Measurements from ENCODE around the gene ACKR3.

The ACKR3 gene

DNA sequence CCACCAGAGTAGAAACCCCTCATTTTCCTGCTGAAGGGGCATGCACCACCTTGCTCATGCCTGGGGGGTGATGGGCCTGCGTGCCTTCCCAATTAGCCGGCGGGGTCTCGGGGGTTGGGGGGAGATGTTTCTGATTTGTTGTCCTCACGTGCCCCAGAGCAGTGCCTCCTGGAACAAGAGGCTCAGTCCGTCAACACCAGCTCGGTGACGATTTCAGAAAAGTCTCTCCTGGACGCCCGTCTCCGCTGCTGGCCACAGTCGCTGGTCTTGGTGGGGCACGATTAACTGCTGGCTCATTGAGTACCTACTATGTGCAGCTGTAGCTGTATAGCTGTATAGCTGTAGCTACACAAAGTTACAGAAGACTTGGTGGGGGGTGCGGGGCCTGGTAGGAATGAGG lies 4.4 kb downstream of the ACKR3 start:
- no peak overlapping the region for H3K4me3 ChIP-seq (ENCODE audit: low read length, poor library complexity, severe bottlenecking)
- H3K79me2 ChIP-seq (ENCODE audit: insufficient read depth, low read length) = peaks cover 6% of the 10 kb centered on the region; the same call in 1 of the 2 replicates
- no peaks in the 10 kb centered on the region for H3K27me3 ChIP-seq (ENCODE audit: insufficient read depth, low read length, poor library complexity, severe bottlenecking)
- H4K20me1 ChIP-seq (ENCODE audit: insufficient read depth, low read length, poor library complexity, severe bottlenecking) = no peaks in the 10 kb centered on the region
- no peaks in the 10 kb centered on the region for H3K36me3 ChIP-seq (ENCODE audit: insufficient read depth, low read length)
- H3K9me3 ChIP-seq (ENCODE audit: insufficient read depth, low read depth, low read length) = no peaks in the 10 kb centered on the region
- TF ChIP-seq, protein P1, sequence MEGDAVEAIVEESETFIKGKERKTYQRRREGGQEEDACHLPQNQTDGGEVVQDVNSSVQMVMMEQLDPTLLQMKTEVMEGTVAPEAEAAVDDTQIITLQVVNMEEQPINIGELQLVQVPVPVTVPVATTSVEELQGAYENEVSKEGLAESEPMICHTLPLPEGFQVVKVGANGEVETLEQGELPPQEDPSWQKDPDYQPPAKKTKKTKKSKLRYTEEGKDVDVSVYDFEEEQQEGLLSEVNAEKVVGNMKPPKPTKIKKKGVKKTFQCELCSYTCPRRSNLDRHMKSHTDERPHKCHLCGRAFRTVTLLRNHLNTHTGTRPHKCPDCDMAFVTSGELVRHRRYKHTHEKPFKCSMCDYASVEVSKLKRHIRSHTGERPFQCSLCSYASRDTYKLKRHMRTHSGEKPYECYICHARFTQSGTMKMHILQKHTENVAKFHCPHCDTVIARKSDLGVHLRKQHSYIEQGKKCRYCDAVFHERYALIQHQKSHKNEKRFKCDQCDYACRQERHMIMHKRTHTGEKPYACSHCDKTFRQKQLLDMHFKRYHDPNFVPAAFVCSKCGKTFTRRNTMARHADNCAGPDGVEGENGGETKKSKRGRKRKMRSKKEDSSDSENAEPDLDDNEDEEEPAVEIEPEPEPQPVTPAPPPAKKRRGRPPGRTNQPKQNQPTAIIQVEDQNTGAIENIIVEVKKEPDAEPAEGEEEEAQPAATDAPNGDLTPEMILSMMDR (conservative IDR thresholded peaks at IDR 0.05; ENCODE audit: low read length) = no peak
- no peak for TF ChIP-seq EZH2phosphoT487 (IDR thresholded peaks at IDR 0.05; ENCODE audit: borderline replicate concordance)
- H3F3A ChIP-seq (ENCODE audit: low read depth) = no peaks in the 10 kb centered on the region
- no peak overlapping the region for H3K4me2 ChIP-seq (ENCODE audit: low read depth, low read length, poor library complexity, severe bottlenecking)
- H3K9me2 ChIP-seq (replicated peaks; ENCODE audit: low read depth, low read length) = no peaks in the 10 kb centered on the region
- H3K4me1 ChIP-seq (ENCODE audit: insufficient read depth, low read length, poor library complexity, severe bottlenecking) = peaks cover 22% of the 10 kb centered on the region
- H3K9ac ChIP-seq (ENCODE audit: low read depth, low read length, poor library complexity, severe bottlenecking) = no peak overlapping the region
- no peak overlapping the region for H2AFZ ChIP-seq (ENCODE audit: low read length)

DNA sequence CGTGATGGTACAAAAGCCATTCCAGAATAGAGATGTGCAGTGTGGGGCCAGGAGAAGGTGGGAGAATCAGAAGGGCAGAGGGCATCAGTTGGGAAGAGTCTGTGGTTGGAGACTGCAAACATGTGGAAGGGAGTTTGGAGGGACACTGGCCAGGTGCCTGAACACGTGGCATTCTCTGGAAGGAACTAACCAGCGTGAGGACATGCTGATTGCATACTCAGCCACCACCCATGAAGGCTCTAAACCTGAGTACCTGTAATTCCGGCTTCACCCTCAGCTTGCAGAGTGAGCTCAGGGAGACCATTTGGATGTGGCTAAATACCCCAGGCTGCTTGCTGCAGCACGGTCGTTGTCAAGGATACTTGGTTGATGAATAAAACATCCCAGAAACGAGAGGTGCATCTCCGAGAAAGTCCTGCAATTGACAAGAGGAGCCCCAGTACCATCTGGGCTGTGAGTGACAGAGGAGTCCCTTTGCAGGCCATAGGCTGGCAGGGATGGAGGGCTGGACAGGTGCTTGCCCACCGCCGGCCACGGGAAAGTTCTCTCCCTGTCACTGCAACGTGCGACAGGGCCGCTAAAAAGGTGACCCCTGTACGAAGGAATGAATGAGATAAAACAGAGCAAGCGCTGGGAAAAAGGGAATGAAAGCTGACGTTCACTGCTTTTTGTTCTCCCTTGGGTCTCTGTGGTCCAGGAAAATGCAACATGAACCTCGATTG lies 5.0 kb downstream of the ACKR3 start:
- Histone ChIP-seq H2AFZ (ENCODE audit: low read length) (no peak overlapping the region), H3K9ac (ENCODE audit: low read depth, low read length, poor library complexity, severe bottlenecking) (no peak overlapping the region), H3K4me1 (ENCODE audit: insufficient read depth, low read length, poor library complexity, severe bottlenecking) (peaks cover 17% of the 10 kb centered on the region), H3K36me3 (ENCODE audit: insufficient read depth, low read length) (no peaks in the 10 kb centered on the region), H3K4me2 (ENCODE audit: low read depth, low read length, poor library complexity, severe bottlenecking) (no peak overlapping the region), H3K4me3 (ENCODE audit: low read length, poor library complexity, severe bottlenecking) (no peak overlapping the region), H3K9me3 (ENCODE audit: insufficient read depth, low read depth, low read length) (no peaks in the 10 kb centered on the region), H3K27me3 (ENCODE audit: insufficient read depth, low read length, poor library complexity, severe bottlenecking) (no peaks in the 10 kb centered on the region), H3K9me2 (replicated peaks; ENCODE audit: low read depth, low read length) (no peaks in the 10 kb centered on the region), H3K79me2 (ENCODE audit: insufficient read depth, low read length) (peaks cover 6% of the 10 kb centered on the region; the same call in 1 of the 2 replicates), H4K20me1 (ENCODE audit: insufficient read depth, low read length, poor library complexity, severe bottlenecking) (no peaks in the 10 kb centered on the region), H3F3A (ENCODE audit: low read depth) (no peaks in the 10 kb centered on the region)
- TF ChIP-seq, protein P1 (conservative IDR thresholded peaks at IDR 0.05; ENCODE audit: low read length) = no peak
- TF ChIP-seq EZH2phosphoT487 (IDR thresholded peaks at IDR 0.05; ENCODE audit: borderline replicate concordance) = no peak

DNA sequence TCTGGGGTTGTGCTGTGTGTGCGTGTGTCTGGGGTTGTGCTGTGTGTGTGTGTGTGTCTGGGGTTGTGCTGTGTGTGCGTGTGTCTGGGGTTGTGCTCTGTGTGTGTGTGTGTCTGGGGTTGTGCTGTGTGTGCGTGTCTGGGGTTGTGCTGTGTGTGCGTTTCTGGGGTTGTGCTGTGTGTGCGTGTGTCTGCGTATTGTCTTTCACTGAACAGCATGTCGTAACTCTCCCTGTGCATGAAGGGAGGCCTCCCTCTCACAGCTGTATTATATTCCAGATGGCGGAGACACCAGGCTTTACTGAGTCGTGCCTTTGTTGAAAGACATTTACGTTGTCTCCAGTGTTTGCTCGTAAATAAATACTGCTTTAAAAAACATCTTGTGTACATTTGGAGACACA lies 5.9 kb downstream of the ACKR3 start:
- H2AFZ ChIP-seq (ENCODE audit: low read length) = no peak overlapping the region
- peaks cover 4% of the 10 kb centered on the region; the same call in 1 of the 2 replicates for H3K36me3 ChIP-seq (ENCODE audit: insufficient read depth, low read length)

More for the DNA sequence above, 5.9 kb downstream of the ACKR3 start:
- H3K4me1 ChIP-seq (ENCODE audit: insufficient read depth, low read length, poor library complexity, severe bottlenecking) = peaks cover 10% of the 10 kb centered on the region
- H3K27me3 ChIP-seq (ENCODE audit: insufficient read depth, low read length, poor library complexity, severe bottlenecking) = no peaks in the 10 kb centered on the region
- no peak overlapping the region for H3K4me3 ChIP-seq (ENCODE audit: low read length, poor library complexity, severe bottlenecking)
- no peaks in the 10 kb centered on the region for H3F3A ChIP-seq (ENCODE audit: low read depth)
- H3K9ac ChIP-seq (ENCODE audit: low read depth, low read length, poor library complexity, severe bottlenecking) = no peak overlapping the region
- H3K9me3 ChIP-seq (ENCODE audit: insufficient read depth, low read depth, low read length) = no peaks in the 10 kb centered on the region
- H3K4me2 ChIP-seq (ENCODE audit: low read depth, low read length, poor library complexity, severe bottlenecking) = no peak overlapping the region
- H3K9me2 ChIP-seq (replicated peaks; ENCODE audit: low read depth, low read length) = no peaks in the 10 kb centered on the region
- TF ChIP-seq, protein P1 (conservative IDR thresholded peaks at IDR 0.05; ENCODE audit: low read length) = no peak
- TF ChIP-seq EZH2phosphoT487 (IDR thresholded peaks at IDR 0.05; ENCODE audit: borderline replicate concordance) = no peak
- H4K20me1 ChIP-seq (ENCODE audit: insufficient read depth, low read length, poor library complexity, severe bottlenecking) = no peaks in the 10 kb centered on the region
- H3K79me2 ChIP-seq (ENCODE audit: insufficient read depth, low read length) = peaks cover 6% of the 10 kb centered on the region; the same call in 1 of the 2 replicates
